HG02938 (cell line): Measurements from ENCODE around the gene CACUL1.
"Not testable (repeated sequence)": the region's sequence is repeated elsewhere in the genome, so short reads cannot be mapped to it uniquely, and the experiment has no call there.

ENCODE experiments used
- ATAC-seq: cut with Tn5 transposase; IDR thresholded peaks from one replicate; pipeline ENCODE4 v1.9.1; 2021; ENCODE audit warnings: mild to moderate bottlenecking, moderate library complexity; ENCODE audit not compliant: unreplicated experiment

CACUL1 gene

DNA sequence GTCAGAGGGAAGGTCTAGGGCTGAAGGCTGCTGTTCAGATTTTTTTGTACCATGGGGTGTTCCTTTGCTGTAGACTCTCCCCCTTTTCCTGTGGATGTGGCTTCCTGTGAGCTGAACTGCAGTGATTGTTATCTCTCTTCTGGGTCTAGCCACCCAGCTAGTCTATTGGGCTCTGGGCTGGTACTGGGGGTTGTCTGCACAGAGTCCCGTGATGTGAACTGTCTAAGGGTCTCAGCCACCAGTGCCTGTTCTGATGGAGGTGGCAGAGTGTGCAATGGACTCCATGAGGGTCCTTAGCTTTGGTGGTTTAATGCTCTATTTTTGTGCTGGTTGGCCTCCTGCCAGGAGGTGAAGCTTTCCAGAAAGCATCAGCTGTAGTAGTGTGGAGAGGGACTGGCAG lies 96.6 kb downstream of the CACUL1 start:
- ATAC-seq: not testable (repeated sequence)

GRCh38 chr10:118645294-118645693 lies 109.5 kb downstream of the CACUL1 start:
- ATAC-seq: not testable (repeated sequence)

DNA sequence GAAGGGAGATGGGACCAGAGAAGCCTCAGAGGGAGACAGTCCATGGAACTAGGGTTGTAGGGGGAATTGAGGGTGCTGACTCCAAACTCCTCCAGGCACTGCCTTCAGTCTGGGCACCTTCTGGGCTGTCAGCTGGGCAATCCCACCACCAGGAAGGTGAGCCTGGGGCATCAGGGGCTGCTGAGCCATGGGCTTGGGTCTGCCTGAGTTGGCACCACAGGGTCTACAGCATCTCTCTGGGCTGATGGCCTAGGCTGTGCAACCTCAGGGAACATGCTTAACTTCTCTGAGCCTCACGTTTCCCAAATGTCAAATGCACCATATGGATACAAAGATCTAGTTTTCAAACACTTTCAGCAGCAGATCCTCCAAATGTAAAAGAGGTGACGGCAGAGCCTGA lies 112.5 kb downstream of the CACUL1 start:
- no peak for ATAC-seq

DNA sequence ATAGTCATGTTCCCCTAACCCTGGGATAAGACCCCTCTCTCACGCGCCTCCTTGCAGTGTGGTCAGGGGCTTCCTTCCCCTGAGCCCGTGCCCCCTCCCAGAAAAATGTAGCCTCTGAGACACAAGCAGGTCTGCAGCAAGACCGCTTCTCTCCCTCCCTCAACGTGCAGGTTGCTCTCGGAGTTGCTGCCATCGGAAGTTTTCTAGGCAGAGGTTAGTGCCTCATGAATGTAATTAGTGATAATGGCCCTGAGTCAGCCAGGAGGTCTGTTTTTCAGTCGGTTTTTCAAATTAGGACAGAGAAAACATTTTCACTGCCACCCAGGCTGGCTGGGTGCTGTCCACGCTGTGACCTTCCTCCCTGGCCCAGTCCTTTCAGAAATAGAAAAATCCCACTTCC lies 116.1 kb downstream of the CACUL1 start:
- no peak for ATAC-seq

- ATAC-seq: no peak
Observed at GRCh38 chr10:118635674-118636402, 118.9 kb downstream of the CACUL1 start.

DNA sequence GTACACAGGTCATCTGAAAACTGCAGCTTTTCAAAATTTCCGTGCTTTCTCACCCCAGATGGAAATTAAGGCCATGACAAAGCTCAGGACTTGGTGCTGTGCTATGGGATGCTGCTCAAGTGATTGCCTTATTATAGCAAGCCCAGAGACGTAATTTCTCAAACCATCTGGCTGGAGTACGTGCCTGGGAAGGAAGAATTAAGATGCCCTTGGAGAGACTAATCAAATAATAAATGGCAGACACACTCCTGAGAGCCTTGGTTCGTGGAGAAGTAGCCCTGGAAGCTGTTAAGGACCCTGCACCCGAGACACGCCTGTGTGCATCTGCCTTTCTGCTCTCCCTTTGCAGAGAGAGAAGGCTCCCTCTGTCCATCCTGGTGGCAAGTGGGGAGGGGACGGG lies 121.0 kb downstream of the CACUL1 start:
- ATAC-seq: no peak

GRCh38 chr10:118629211-118629610 lies 125.6 kb downstream of the CACUL1 start:
- ATAC-seq: no peak

DNA sequence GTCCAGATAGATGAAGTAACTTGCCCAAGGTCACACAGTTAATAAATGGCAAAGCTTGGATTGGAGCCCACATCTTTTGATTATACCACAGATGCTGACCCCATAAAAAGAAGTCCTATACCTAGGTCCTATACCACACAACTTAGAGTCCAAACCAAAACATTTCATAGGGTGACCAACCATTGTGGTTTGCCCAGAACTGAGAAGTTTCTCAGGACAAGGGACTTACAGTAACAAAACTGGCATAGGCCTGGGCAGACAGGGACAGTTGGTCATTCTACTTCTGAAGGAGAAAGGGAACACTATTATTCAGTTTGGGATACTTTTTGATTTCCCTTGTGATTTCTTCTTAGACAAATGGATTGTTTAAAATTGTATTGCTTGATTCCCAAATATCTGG lies 126.4 kb downstream of the CACUL1 start:
- no peak for ATAC-seq

DNA sequence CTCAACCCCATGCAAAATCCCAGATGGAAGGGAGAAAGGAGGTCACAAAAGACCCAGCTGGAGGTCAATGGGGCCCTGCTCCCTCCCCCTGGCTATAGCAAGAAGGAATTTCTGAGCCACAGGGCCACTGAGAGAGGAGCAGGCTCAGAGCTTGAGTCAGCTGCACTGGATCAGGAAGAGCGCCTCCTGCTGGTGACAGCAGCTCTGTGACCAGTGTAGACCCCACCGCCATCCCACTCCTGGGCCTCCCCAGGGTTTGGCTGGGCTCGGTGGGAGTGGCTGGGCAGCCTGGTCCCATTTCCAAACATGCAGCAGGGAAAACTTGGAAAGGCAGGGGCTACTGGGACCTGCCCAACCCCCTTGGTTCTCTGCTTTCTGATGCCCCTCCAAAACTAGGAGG lies 127.8 kb downstream of the CACUL1 start:
- ATAC-seq: no peak
